Astrocyte (in vitro differentiated cells and primary cell): ENCODE measurements around the gene LIME1. TPM values are rescaled to one million over a fixed set of nuclear protein-coding genes. Genes with fewer than 3 reads are reported as not detected.
"Not testable (repeated sequence)": the region's sequence is repeated elsewhere in the genome, so short reads cannot be mapped to it uniquely, and the experiment has no call there.

ENCODE experiments used
- DNase-seq: peaks from one replicate; pipeline ENCODE4 v3.0.0-alpha.2; 2010; ENCODE audit warnings: low read depth
- FAIRE-seq: peaks from 2 replicates; lab custom pipeline; 2011; peaks lifted over from hg19 to GRCh38; lab: Jason Lieb, UNC
- H2AFZ ChIP-seq: 2 replicates; pipeline ENCODE4 v1.6.0; 2012; ENCODE audit warnings: low read depth, low read length, inconsistent platforms
- H3K27ac ChIP-seq: 2 replicates; pipeline ENCODE4 v1.5.1; 2011; ENCODE audit warnings: low read depth, low read length, inconsistent platforms
- H3K27me3 ChIP-seq: 2 replicates; pipeline ENCODE4 v1.6.0; 2011; ENCODE audit warnings: low read length, inconsistent platforms; ENCODE audit not compliant: insufficient read depth
- H3K36me3 ChIP-seq: 2 replicates; pipeline ENCODE4 v1.5.1; 2011; ENCODE audit warnings: low read length, inconsistent platforms; ENCODE audit not compliant: insufficient read depth
- H3K4me1 ChIP-seq: 2 replicates; pipeline ENCODE4 v1.5.1; 2011; ENCODE audit warnings: low read length, inconsistent platforms; ENCODE audit not compliant: insufficient read depth
- H3K4me2 ChIP-seq: 2 replicates; pipeline ENCODE4 v1.6.0; 2012; ENCODE audit warnings: low read length, inconsistent platforms
- H3K4me3 ChIP-seq: 2 replicates; pipeline ENCODE4 v1.5.1; 2011; ENCODE audit warnings: low read depth, mild to moderate bottlenecking, low read length, inconsistent platforms; ENCODE audit not compliant: insufficient read depth
- H3K79me2 ChIP-seq: 2 replicates; pipeline ENCODE4 v1.6.0; 2012; ENCODE audit warnings: mild to moderate bottlenecking, low read length, inconsistent platforms; ENCODE audit not compliant: insufficient read depth
- H3K9ac ChIP-seq: 2 replicates; pipeline ENCODE4 v1.6.0; 2012; ENCODE audit warnings: mild to moderate bottlenecking, low read length, inconsistent platforms
- H3K9me3 ChIP-seq: 2 replicates; pipeline ENCODE4 v1.5.1; 2012; ENCODE audit warnings: low read depth, mild to moderate bottlenecking, low read length, inconsistent platforms; ENCODE audit not compliant: insufficient read depth
- H4K20me1 ChIP-seq: 2 replicates; pipeline ENCODE4 v1.6.0; 2012; ENCODE audit warnings: low read length, inconsistent platforms; ENCODE audit not compliant: insufficient read depth
- H3K27ac Mint-ChIP-seq: one replicate; pipeline ENCODE4 v1.8.0; 2021; ENCODE audit warnings: mild to moderate bottlenecking, mixed read lengths; ENCODE audit not compliant: unreplicated experiment
- H3K27me3 Mint-ChIP-seq: one replicate; pipeline ENCODE4 v1.8.0; 2021; ENCODE audit warnings: low read depth, mixed read lengths; ENCODE audit not compliant: unreplicated experiment
- H3K36me3 Mint-ChIP-seq: one replicate; pipeline ENCODE4 v1.8.0; 2021; ENCODE audit warnings: low read depth, mixed read lengths; ENCODE audit not compliant: unreplicated experiment
- H3K4me1 Mint-ChIP-seq: one replicate; pipeline ENCODE4 v1.8.0; 2021; ENCODE audit warnings: low read depth, mixed read lengths; ENCODE audit not compliant: unreplicated experiment
- H3K4me3 Mint-ChIP-seq: one replicate; pipeline ENCODE4 v1.8.0; 2021; ENCODE audit warnings: mild to moderate bottlenecking, moderate library complexity, mixed read lengths; ENCODE audit not compliant: unreplicated experiment
- H3K9me3 Mint-ChIP-seq: one replicate; pipeline ENCODE4 v1.8.0; 2021; ENCODE audit warnings: mild to moderate bottlenecking, mixed read lengths; ENCODE audit not compliant: unreplicated experiment
- CTCF ChIP-seq: IDR thresholded peaks from 2 replicates; pipeline ENCODE4 v1.5.1; 2011; ENCODE audit warnings: low read depth, mild to moderate bottlenecking, inconsistent platforms, low read length, moderate library complexity; ENCODE audit not compliant: insufficient read depth
- EZH2 ChIP-seq: IDR thresholded peaks from 2 replicates; pipeline ENCODE4 v1.6.1; 2012; ENCODE audit warnings: mild to moderate bottlenecking, low read length, inconsistent platforms; ENCODE audit not compliant: insufficient read depth
- total RNA-seq: library from RNA; stranded (reverse); gene quantifications from 2 replicates; pipeline ENCODE4 v1.2.1, GENCODE V29; 2021

The LIME1 gene
- total RNA-seq, 1 donor from 2014 or later, result 7.6 TPM

GRCh38 chr20:63774306-63774705 is 37.8 kb downstream of the LIME1 start:
- Histone ChIP-seq H3K4me3 (no peak overlapping the region), H3K9me3 (no peaks in the 10 kb centered on the region), H3K27me3 (no peaks in the 10 kb centered on the region), H3K27ac (no peak overlapping the region), H3K36me3 (no peaks in the 10 kb centered on the region), H3K4me1 (peaks cover 8% of the 10 kb centered on the region), H4K20me1 (peaks cover 12% of the 10 kb centered on the region), H3K4me2 (no peak overlapping the region), H3K79me2 (peaks cover 7% of the 10 kb centered on the region), H3K9ac (no peak overlapping the region), H2AFZ (no peak overlapping the region)
- DNase-seq, result no peak
- Mint-ChIP-seq H3K27me3 (no peaks in the 10 kb centered on the region), H3K4me3 (peak overlapping the region; percentile 34), H3K27ac (no peak overlapping the region), H3K36me3 (peaks cover 10% of the 10 kb centered on the region), H3K9me3 (no peaks in the 10 kb centered on the region), H3K4me1 (peaks cover 14% of the 10 kb centered on the region)
- TF ChIP-seq CTCF (no peak), EZH2 (no peak)
- FAIRE-seq, result no peak

GRCh38 chr20:63775096-63775978 is 38.9 kb downstream of the LIME1 start:
- H3K27ac Mint-ChIP-seq, result peak overlapping the region; percentile 41
- peaks cover 7% of the 10 kb centered on the region for H3K79me2 ChIP-seq
- H3K4me1 Mint-ChIP-seq, result peaks cover 14% of the 10 kb centered on the region
- no peaks in the 10 kb centered on the region for H3K27me3 ChIP-seq
- peak overlapping the region; percentile 84 for H2AFZ ChIP-seq
- H4K20me1 ChIP-seq, result peaks cover 12% of the 10 kb centered on the region
- peak overlapping the region; percentile 60 for H3K9ac ChIP-seq
- H3K27me3 Mint-ChIP-seq, result no peaks in the 10 kb centered on the region
- H3K36me3 ChIP-seq, result no peaks in the 10 kb centered on the region
- peak overlapping the region; percentile 87 for H3K4me2 ChIP-seq
- peaks cover 5% of the 10 kb centered on the region for H3K36me3 Mint-ChIP-seq
- H3K9me3 Mint-ChIP-seq, result no peaks in the 10 kb centered on the region
- no peak overlapping the region for H3K27ac ChIP-seq
- H3K4me3 ChIP-seq, result peak overlapping the region; percentile 44
- H3K9me3 ChIP-seq, result no peaks in the 10 kb centered on the region
- FAIRE-seq, result no peak
- peak; percentile 12 for DNase-seq
- H3K4me3 Mint-ChIP-seq, result peak overlapping the region; percentile 45
- TF ChIP-seq EZH2 (no peak), CTCF (peak; percentile 42)
- peaks cover 8% of the 10 kb centered on the region for H3K4me1 ChIP-seq

- not testable (repeated sequence) for H3K36me3 ChIP-seq, H3K79me2 ChIP-seq, H3K4me1 ChIP-seq, FAIRE-seq, H3K27ac Mint-ChIP-seq, H3K9ac ChIP-seq, H3K9me3 Mint-ChIP-seq, H3K27me3 ChIP-seq, H2AFZ ChIP-seq, H3K27me3 Mint-ChIP-seq, H3K27ac ChIP-seq, H3K36me3 Mint-ChIP-seq, H3K4me2 ChIP-seq, DNase-seq, H3K4me3 Mint-ChIP-seq, H3K9me3 ChIP-seq, H3K4me3 ChIP-seq
- H4K20me1 ChIP-seq, result peaks cover 12% of the 10 kb centered on the region
- H3K4me1 Mint-ChIP-seq, result peaks cover 14% of the 10 kb centered on the region
Observed at GRCh38 chr20:63776875-63777274, 40.4 kb downstream of the LIME1 start.
